Adrenal gland (tissue), 12 donors: ENCODE measurements around the gene TKT. TPM values are rescaled to one million over a fixed set of nuclear protein-coding genes. Genes with fewer than 3 reads are reported as not detected.
A peak's percentile ranks its signal among the peaks of the same experiment; 100 is the strongest.

Experiments used
- DNase-seq, 7 donors: peaks; one replicate each; pipeline ENCODE4 v3.0.0-alpha.2; 2019 to 2020
- H3K27ac ChIP-seq, 5 donors: fragments of 200-600 bp; sonication (generic) in 4 of 5; 1 replicate in 3 of 5; 2 replicates in 2 of 5; pipeline versions ENCODE4 v1.5.1 to v1.8.0; 2016 to 2020; ENCODE audit warnings: mild to moderate bottlenecking in 1 of 5
- H3K27me3 ChIP-seq: fragments of 200-600 bp; 2 replicates; pipeline ENCODE4 v1.8.0; 2021
- H3K36me3 ChIP-seq, 2 donors: fragments of 200-600 bp; replicated peaks in 1 of 2; 1 replicate in 1 of 2; 2 replicates in 1 of 2; pipeline versions ENCODE4 v1.5.1 to v1.8.0; 2018 to 2022
- H3K4me1 ChIP-seq, 2 donors: fragments of 200-600 bp; replicated peaks in 1 of 2; 1 replicate in 1 of 2; 2 replicates in 1 of 2; pipeline versions ENCODE4 v1.5.1 to v1.8.0; 2018 to 2021
- H3K4me3 ChIP-seq, 4 donors: fragments of 200-600 bp; sonication (generic) in 3 of 4; one replicate each; pipeline ENCODE4 v1.5.1; 2016 to 2018
- H3K9me3 ChIP-seq, 3 donors: fragments of 200-600 bp; sonication (generic) in 1 of 3; replicated peaks in 1 of 3; 1 replicate in 2 of 3; 2 replicates in 1 of 3; pipeline versions ENCODE4 v1.5.1 to v1.8.0; 2016 to 2021
- POLR2A ChIP-seq, 2 donors: fragments of 450-650 bp; IDR thresholded peaks; one replicate each; pipeline ENCODE4 v1.6.1; 2017; ENCODE audit warnings: antibody characterized with exemption in 2 of 2, mild to moderate bottlenecking in 2 of 2, moderate library complexity in 1 of 2
- WGBS, 4 donors: extraction: QIAGEN DNeasy Blood & Tissue Kit in 2 of 4; methylation state at CpG; one replicate each; pipeline versions ENCODE4 v1.1.5 to v1.1.7; 2013 to 2017; 5-methylcytosine and 5-hydroxymethylcytosine counted together
- intact Hi-C, 2 donors: fragments of 100-400 bp; cut with DNase I; formaldehyde crosslinking; loops; one replicate each; pipeline versions ENCODE4 v1.14.1 to v1.15.0; 2022 to 2023
- polyA plus RNA-seq, 3 donors: library from polyadenylated mRNA; stranded (reverse); fragments of 200-250 nt in 2 of 3; fragments of 350-450 nt in 1 of 3; fragmentation: Illumina TruSeq in 1 of 3; extraction: RNeasy Lipid Tissue Mini Kit (QIAGEN cat#74804) in 1 of 3; gene quantifications; one replicate each; pipeline ENCODE4 v1.2.3, GENCODE V29; 2013 to 2014
- total RNA-seq, 9 donors: library from RNA; depleted of rRNA in 4 of 9; stranded (reverse); fragments of >200 nt in 4 of 9; fragments of 120-200 nt in 1 of 9; fragmentation: NEBNext Ultra II Directional in 1 of 9; extraction: Animal tissue kit (Norgen Biotek cat#: 25700) in 1 of 9; gene quantifications; one replicate each; pipeline versions ENCODE4 v1.1.0 to v1.2.4, GENCODE V29; 2013 to 2023
- TF ChIP-seq, protein P1 (sequence below), 6 experiments: fragments of 450-650 bp in 4 of 6; fragments of 200-600 bp in 2 of 6; sonication (generic) in 1 of 6; IDR thresholded peaks; 1 replicate in 5 of 6; 2 replicates in 1 of 6; pipeline versions ENCODE4 v1.5.1 to v1.8.0; 2016 to 2021; ENCODE audit warnings: antibody characterized with exemption in 6 of 6, mild to moderate bottlenecking in 2 of 6, moderate library complexity in 1 of 6
- donor health status: healthy with polysubstance abuse.
- donor health status: Bipolar disorder and iron deficiency.
- donor health status: DM: yes; HTN: yes; CAD: no.
- donor health status: DM: no; HTN: no; CAD: no.
- donor health status: DM: no; HTN: no; CAD: no.
- donor health status: DM: yes; HTN: yes; CAD: no.

The TKT gene
- total and polyA plus RNA-seq, 12 donors = 131 to 516 (median 276) TPM

DNA sequence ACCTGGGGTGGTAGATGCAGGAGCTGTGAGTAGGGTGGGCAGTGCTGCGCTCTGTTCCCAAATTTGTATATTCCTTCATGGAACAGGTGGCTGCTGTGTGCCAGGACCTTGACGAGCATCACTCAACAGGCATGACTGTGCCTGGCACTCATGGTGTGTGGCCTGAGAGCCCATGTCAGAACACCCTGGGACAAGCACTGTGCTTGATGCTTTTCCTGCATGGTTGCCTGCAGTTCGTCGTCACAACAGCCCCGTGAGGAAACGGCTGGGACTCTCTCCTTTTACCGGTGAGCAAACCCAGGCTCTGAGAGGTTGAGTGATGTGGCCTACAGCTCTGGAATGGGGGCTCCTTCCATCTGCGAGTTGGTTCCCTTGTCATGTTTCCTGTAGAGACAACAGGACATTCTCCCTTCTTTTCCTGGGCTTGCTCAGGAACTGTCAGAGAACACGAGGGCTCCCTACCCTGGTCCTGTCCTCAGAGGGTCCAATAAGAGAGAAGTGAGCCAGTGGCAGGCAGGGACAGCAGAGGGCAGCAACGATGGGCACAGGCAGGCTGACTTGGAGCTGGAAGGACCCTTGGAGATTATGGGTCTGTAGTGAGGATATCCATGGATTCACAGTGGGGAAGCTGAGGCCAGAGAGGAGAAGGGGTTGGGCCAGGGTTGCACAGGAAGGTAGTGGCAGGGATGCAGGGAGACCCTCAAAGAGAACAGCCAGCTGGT, 57.4 kb downstream of the TKT start:
- intact Hi-C loops = loop anchor here (5.0 kb wide), 1 partner anchor 66 kb away; the partner anchor contains the start of gene RFT1 (in 2 of the 2)
- Histone ChIP-seq H3K9me3 (no peaks in the 10 kb centered on the region), H3K4me3 (no peak overlapping the region), H3K27ac (no peak overlapping the region), H3K36me3 (peaks cover 0 to under 1% of the 10 kb centered on the region in 2 donors), H3K27me3 (no peaks in the 10 kb centered on the region), H3K4me1 (peaks cover 0 to 9% of the 10 kb centered on the region in 2 donors)
- DNase-seq = no peak
- WGBS, 4 donors = 74 to 79% (median 75%) methylated on average over 6 to 10 of the region's 10 CpGs
- no peak for TF ChIP-seq POLR2A (IDR thresholded peaks at IDR 0.05)
- TF ChIP-seq, protein P1, sequence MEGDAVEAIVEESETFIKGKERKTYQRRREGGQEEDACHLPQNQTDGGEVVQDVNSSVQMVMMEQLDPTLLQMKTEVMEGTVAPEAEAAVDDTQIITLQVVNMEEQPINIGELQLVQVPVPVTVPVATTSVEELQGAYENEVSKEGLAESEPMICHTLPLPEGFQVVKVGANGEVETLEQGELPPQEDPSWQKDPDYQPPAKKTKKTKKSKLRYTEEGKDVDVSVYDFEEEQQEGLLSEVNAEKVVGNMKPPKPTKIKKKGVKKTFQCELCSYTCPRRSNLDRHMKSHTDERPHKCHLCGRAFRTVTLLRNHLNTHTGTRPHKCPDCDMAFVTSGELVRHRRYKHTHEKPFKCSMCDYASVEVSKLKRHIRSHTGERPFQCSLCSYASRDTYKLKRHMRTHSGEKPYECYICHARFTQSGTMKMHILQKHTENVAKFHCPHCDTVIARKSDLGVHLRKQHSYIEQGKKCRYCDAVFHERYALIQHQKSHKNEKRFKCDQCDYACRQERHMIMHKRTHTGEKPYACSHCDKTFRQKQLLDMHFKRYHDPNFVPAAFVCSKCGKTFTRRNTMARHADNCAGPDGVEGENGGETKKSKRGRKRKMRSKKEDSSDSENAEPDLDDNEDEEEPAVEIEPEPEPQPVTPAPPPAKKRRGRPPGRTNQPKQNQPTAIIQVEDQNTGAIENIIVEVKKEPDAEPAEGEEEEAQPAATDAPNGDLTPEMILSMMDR (IDR thresholded peaks at IDR 0.05) = no peak

DNA sequence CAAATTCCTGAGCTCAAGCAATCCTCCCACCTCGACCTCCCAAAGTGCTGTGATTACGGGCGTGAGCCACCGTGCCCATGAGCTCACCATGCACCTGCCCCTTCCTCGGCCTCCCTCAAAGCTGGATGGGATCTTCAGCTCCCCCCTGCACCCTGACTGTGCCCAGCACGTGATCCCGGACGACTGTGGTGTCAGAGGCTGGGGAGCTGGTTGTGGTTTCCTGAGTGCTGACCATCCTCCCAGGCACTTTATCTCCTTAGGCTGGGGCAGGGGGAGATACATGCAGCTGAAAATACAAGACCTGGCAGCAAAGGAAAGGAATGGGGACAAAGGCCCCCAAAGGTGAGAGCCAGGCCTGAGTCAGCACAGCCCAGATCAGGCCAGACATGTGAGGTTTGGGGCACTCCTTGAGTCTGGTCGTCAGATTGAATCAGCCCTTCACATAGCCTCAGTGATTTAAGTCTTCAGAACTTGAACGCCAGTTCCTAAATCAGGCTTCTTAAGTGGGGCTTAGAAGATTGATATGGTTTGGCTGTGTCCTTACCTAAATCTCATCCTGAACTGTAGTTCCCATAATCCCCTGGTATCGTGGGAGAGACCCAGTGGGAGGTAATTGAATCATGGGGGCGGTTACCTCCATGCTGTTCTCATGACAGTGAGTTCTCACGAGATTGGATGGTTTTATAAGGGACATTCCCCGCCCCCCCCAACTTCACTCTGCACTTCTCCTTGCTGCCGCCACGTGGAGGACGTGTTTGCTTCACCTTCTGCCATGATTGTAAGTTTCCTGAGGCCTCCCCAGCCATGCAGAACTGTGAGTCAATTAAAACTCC, 59.0 kb downstream of the TKT start:
- DNase-seq = peak in 4 of 7 donors; percentile 39 to 67 (median 46)
- intact Hi-C loops = loop anchor here (5.0 kb wide), 1 partner anchor 64 kb away; the partner anchor contains the start of gene RFT1 (in 2 of the 2)
- Histone ChIP-seq H3K4me1 (peaks cover 0 to 20% of the 10 kb centered on the region in 2 donors), H3K4me3 (no peak overlapping the region), H3K27me3 (no peaks in the 10 kb centered on the region), H3K36me3 (peaks cover 0 to 5% of the 10 kb centered on the region in 2 donors), H3K27ac (no peak overlapping the region), H3K9me3 (no peaks in the 10 kb centered on the region)
- TF ChIP-seq, protein P1 (IDR thresholded peaks at IDR 0.05) = no peak
- TF ChIP-seq POLR2A (IDR thresholded peaks at IDR 0.05) = no peak
- 60 to 69% (median 66%) methylated on average over 11 to 17 of the region's 17 CpGs for WGBS, 4 donors

DNA sequence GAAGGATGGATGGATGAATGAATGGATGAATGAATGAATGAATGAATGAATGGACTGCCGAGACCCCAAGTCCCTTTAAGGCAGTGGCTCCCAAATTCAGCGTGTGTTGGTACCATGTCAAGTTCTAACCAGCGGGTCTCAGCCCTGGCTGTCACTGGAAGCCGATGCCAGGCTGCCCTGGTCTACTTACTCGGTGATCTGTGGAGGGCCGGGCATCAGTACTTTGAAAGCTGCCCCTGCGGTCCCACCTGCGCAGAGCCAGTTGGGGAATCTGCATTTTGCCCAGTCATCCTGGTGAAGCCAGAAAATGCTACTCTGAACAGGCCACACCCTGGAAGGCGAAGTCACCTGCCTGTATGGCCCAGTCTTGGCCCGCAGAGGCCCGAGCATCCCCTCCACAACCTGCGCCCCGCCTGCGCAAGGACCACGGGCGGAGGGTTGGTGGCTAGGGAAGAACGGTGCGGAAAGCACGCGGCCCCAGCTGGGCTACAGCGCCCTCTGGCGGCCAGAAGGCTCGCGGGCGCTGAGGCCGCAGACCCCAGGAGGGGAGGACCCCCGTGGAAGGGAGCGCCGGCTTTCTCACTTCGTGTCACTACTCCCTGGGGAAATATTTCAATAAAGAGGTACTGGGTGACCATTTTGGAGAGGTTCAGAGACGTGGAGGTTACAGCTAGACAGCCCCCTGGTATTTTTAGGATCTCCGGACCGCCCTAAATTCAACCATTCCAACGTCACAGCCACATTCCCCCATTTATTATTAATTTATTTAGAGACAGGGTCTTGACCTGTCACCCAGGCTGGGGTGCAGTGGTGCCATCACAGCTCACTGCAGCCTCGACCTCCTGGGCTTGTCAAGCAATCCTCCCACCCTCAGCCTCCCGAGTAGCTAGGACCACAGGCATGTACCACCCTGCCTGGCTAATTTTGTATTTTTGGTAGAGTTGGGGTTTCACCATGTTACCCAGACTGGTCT, 59.9 kb downstream of the TKT start:
- Histone ChIP-seq H3K36me3 (peaks cover 0 to 11% of the 10 kb centered on the region in 2 donors), H3K9me3 (no peaks in the 10 kb centered on the region), H3K27me3 (no peaks in the 10 kb centered on the region), H3K4me3 (no peak overlapping the region), H3K4me1 (peaks cover 0 to 21% of the 10 kb centered on the region in 2 donors), H3K27ac (no peak overlapping the region)
- intact Hi-C loops = loop anchor here (2.0 to 5.0 kb wide), 2 partner anchors 64 to 81 kb away; partner anchors contain the start of gene RFT1 (in 2 of the 2)
- DNase-seq = peak in 6 of 7 donors; percentile 47 to 66 (median 55)
- TF ChIP-seq, protein P1 (IDR thresholded peaks at IDR 0.05) = peak; percentile 91 to 100 (median 97)
- TF ChIP-seq POLR2A (IDR thresholded peaks at IDR 0.05) = no peak
- 20 to 31% (median 23%) methylated on average over 22 to 36 of the region's 36 CpGs for WGBS, 4 donors
